OCI-LY1 (cell line): Measurements from ENCODE around the gene OR2V1.

Experiments used
- EZH2 ChIP-seq: fragments of 200-600 bp; sonication (generic), shearing (Covaris generic); IDR thresholded peaks from 2 replicates; pipeline ENCODE4 v1.8.0; 2017; ENCODE audit warnings: borderline replicate concordance, mixed run types, mild to moderate bottlenecking, antibody characterized with exemption, low read length, moderate library complexity, mixed read lengths
- TF ChIP-seq, protein P1 (sequence below): fragments of 200-600 bp; sonication (generic), shearing (Covaris generic); IDR thresholded peaks from 2 replicates; pipeline ENCODE4 v1.5.1; 2017; ENCODE audit warnings: mild to moderate bottlenecking, antibody characterized with exemption, low read length, moderate library complexity, mixed read lengths

DNA sequence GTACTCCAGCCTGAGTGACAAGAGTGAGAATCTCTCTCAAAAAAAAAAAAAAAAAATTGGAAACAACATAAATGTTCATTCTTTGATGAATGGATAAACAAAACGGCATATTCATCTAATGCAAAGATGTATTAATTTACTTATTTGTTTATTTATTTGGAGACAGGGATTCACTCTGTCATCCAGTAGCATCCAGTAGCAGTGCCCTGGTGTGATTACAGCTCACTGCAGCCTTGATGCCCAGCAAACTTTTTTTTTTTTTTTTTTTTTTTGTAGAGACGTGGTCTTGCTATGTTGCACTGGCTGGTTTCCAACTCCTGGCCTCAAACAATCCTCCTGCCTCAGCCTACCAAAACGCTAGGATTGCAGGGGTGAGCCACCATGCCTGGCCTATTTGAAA lies 40.8 kb upstream of the OR2V1 start:
- TF ChIP-seq, protein P1, sequence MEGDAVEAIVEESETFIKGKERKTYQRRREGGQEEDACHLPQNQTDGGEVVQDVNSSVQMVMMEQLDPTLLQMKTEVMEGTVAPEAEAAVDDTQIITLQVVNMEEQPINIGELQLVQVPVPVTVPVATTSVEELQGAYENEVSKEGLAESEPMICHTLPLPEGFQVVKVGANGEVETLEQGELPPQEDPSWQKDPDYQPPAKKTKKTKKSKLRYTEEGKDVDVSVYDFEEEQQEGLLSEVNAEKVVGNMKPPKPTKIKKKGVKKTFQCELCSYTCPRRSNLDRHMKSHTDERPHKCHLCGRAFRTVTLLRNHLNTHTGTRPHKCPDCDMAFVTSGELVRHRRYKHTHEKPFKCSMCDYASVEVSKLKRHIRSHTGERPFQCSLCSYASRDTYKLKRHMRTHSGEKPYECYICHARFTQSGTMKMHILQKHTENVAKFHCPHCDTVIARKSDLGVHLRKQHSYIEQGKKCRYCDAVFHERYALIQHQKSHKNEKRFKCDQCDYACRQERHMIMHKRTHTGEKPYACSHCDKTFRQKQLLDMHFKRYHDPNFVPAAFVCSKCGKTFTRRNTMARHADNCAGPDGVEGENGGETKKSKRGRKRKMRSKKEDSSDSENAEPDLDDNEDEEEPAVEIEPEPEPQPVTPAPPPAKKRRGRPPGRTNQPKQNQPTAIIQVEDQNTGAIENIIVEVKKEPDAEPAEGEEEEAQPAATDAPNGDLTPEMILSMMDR = no peak
- TF ChIP-seq EZH2 = no peak
